Epithelial cell of prostate (primary cell): Measurements from ENCODE around the gene MYL2.
"Not testable (repeated sequence)": the region's sequence is repeated elsewhere in the genome, so short reads cannot be mapped to it uniquely, and the experiment has no call there.

ENCODE experiments used
- DNase-seq: peaks from one replicate; pipeline ENCODE4 v3.0.0-alpha.2; 2011; ENCODE audit warnings: low read depth, low spot score
- H3K27ac ChIP-seq: fragments of 450-650 bp; 2 replicates; pipeline ENCODE4 v1.5.1; 2017; ENCODE audit warnings: mild to moderate bottlenecking

Gene MYL2, protein sequence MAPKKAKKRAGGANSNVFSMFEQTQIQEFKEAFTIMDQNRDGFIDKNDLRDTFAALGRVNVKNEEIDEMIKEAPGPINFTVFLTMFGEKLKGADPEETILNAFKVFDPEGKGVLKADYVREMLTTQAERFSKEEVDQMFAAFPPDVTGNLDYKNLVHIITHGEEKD

GRCh38 chr12:110920324-110920910 is at the start of gene MYL2:
TSS of gene MYL2 (minus strand) at chr12:110920579. CDS start at chr12:110920529, 50 bp downstream.
- DNase-seq: no peak
- H3K27ac ChIP-seq: no peak within 1 kb of the TSS

DNA sequence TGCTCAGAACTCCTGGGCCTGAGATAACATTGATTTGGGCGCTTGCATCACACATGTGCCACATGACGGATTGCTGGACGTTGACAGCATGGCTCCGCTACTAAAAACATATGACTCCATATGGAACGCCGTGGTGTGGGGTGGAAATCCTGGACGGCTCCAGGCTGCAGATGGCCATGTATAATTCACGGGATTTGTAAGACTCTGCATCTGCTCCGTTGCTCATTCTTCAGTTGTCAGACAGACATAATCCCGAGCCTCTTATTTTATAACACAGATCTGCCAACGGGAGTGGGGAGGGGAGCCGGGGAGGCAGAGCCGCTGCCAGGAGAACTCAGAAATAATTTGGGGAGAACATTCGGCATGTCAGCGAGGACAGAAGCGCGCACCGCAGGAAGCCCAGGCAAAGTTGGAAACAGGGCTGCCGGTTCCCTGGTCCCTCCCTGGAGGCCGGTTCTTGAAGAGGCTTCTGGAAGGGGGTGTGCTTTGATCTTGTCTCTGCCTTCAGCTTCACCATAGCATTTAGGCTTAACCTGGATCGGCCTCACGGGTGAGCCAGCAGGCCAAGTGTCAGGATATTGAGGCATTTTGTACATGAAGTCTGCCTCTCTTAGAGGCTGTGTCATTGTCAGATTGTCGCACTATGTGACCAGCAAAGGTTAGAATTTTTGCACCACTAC is 45.8 kb upstream of the MYL2 start:
- DNase-seq: no peak

GRCh38 chr12:110965574-110965973 is 45.2 kb upstream of the MYL2 start:
- no peak for DNase-seq
- no peak overlapping the region for H3K27ac ChIP-seq

More for the DNA sequence above, 45.8 kb upstream of the MYL2 start:
- H3K27ac ChIP-seq: no peak overlapping the region

DNA sequence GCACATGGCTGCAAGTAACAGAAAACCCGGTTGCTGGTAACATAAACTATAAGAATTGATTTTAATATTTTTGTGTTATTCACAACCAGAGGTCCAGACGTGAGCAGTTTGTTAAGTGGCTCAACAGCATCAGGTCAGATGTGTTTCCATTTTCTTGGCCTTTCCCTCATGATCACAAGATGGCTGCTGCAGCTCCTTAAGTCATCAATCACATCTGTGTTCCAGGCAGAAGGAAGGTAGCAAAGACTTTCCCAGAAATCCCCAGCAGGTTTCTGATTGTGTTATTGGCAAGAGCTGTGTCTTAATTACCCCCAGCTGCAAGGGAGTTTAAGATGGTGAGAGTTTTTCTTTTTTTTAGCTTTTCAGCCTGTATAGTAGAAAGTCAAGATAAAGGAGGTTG is 40.4 kb upstream of the MYL2 start:
- DNase-seq: no peak
- H3K27ac ChIP-seq: no peak overlapping the region

- DNase-seq: no peak
- no peak overlapping the region for H3K27ac ChIP-seq
These were observed 37.3 kb upstream of the MYL2 start for GRCh38 chr12:110957652-110958051.

DNA sequence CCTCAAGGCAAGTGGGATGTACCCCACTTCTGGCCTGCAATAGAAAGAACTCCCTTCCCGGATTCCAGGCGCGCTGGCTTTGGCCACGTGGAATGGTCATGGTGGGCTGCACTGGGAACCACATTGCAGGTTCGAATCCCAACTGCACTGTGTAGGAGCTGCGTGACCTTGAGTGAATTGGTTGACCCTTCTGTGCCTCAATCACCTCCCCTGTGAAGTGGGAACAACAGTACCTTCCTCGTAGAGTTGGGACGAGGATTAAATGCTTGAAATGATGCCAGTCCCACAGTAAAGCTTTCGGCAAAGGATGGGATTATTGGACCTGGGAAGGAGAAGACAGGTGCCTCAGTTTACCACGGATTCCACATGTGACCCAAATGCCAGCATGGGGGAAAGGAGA is 36.8 kb upstream of the MYL2 start:
- no peak for DNase-seq
- no peak overlapping the region for H3K27ac ChIP-seq

- DNase-seq, H3K27ac ChIP-seq: not testable (repeated sequence)
These were observed 30.5 kb upstream of the MYL2 start for GRCh38 chr12:110950867-110951266.

DNA sequence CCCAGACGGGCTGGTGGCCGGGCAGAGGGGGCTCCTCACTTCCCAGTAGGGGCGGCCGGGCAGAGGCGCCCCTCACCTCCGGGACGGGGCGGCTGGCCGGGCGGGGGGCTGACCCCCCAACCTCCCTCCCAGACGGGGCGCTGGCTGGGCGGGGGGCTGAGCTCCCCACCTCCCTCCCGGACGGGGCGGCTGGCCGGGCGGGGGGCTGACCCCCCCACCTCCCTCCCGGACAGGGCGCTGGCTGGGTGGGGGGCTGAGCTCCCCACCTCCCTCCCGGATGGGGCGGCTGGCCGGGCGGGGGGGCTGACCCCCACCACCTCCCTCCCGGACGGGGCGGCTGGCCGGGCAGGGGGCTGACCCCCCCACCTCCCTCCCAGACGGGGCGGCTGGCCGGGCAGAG is 30.1 kb upstream of the MYL2 start:
- DNase-seq, H3K27ac ChIP-seq: not testable (repeated sequence)

DNA sequence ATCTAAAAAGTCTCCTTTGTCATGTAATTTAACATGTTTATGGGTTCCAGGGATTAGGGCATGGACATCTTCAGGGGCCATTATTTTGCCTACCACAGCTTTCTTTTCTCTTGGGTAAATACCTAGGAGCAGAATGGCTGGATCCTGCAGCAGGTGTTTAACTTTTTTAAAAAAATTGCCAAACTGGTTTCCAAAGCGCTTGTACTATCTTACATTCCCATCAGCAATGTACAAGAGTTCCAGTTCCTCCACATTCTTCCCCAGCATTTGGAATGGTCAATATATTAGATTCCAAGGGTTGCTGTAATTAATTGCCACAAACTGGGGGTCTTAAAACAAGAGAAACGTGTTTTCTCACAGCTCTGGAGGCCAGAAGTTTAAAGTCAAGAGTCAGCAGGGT is 27.7 kb upstream of the MYL2 start:
- DNase-seq: no peak
- no peak overlapping the region for H3K27ac ChIP-seq

GRCh38 chr12:110943373-110943772 is 23.0 kb upstream of the MYL2 start:
- no peak overlapping the region for H3K27ac ChIP-seq
- no peak for DNase-seq

GRCh38 chr12:110941391-110941790 is 21.0 kb upstream of the MYL2 start:
- no peak for DNase-seq
- no peak overlapping the region for H3K27ac ChIP-seq

DNA sequence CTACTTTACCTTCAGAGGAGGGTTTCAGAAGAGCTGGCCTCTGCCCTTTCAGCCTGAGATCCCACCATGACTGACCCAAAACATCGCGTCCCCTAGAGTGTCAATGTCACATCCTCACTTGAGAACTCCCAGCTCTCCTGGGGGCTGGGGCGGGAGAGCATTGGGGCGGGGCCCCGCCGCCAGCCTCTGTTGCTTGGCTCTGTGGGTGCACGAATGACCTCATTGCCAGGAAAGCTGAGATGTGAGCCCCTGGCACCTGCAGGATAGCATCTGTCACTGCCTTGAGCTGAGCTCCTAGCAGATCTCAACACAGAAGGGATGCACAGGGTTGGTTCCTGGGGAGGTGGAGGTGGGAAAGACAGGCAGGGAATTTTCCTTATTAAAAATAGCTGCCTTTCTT is 20.6 kb upstream of the MYL2 start:
- no peak for DNase-seq
- no peak overlapping the region for H3K27ac ChIP-seq

DNA sequence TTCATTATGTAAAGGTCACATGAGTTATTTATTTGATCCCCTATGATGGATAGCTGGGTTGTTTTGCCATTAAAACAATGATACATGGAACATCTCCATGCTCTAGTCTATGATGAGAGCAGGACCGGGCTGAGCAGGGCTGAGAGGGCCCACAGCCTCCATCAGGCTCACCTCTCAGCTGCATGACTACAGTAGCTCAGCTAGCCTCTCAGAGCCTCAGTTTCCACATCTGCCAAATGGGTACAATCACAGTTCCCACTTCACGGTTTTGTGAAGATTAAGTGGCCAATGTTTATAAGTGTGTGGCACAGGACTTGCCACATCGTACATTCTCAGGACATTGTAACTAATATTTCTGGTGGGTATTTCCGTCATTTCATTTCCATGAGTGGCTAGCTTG is 19.9 kb upstream of the MYL2 start:
- no peak for DNase-seq
- H3K27ac ChIP-seq: no peak overlapping the region

- no peak overlapping the region for H3K27ac ChIP-seq
- no peak for DNase-seq
These were observed 16.8 kb upstream of the MYL2 start for GRCh38 chr12:110937104-110937641.

DNA sequence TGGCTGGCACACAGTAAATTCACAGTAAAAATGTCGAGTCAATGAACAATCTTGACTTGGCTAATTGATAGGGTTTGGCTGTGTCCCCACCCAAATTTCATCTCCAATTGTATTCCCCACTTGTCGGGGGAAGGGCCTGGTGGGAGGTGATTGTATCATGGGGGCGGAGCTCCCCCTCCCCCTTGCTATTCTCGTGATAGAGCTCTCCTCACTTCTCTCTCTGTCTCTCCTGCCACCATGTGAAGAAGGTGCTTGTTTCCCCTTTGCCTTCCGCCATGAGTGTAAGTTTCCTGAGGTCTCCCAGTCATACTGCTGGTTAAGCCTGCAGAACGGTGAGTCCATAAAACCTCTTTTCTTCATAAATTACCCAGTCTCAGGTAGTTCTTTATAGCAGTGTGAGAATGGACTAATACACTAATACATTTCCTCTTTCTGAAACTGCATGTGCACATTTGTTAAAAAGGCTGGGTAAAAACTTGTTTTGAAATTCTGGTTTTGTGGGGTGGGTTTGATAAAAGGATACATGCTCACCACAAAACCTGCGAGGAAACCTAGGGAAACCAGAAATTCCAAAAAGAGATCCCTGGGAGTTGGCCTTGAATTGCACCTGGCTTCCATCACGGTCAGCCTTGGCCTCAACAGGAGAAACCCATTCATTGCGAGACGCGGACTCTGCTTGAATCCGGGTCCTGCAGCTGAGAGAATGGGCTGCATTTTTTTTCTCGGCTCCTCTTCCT is 16.2 kb upstream of the MYL2 start:
- DNase-seq: no peak
- peak overlapping the region; percentile 87 for H3K27ac ChIP-seq

GRCh38 chr12:110935588-110935987 is 15.2 kb upstream of the MYL2 start:
- peak; percentile 53 for DNase-seq
- H3K27ac ChIP-seq: peak overlapping the region; percentile 87

DNA sequence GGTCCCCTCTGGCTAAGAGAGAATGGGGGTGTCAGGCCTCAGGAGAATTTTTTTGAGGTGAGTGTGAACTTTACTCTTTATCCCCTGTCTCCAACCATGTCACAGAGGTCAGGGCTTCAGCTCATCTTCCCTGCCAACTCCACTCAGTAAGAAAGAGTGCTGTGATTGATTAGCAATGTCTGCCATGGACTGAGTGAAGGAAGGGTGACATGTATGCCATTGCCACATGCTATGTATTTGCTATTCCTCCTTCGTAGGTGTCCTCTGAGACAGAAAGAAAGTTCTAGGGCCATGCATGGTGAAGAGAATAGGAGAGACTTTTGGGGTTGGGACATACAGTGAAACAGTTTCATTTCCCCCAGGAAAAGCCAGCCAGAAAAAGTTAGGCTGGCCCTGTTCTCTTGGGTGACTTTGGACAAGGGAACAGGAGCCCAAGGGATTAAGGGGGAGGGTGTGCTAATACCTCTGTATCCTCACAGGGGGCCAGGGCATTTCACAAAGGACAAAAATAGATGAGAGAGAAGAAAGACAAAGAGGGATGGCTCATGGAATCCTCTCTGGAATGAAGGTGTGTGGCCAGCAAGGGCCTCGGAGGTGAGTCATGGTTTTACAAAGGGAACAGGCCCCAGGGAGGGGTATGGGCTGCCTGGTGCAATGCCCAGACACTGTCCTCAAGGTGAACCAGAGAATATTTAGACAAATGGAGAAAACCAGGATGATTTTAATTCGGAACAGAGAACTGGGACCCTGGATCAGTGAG is 13.9 kb upstream of the MYL2 start:
- peak overlapping the region; percentile 87 for H3K27ac ChIP-seq
- peak; percentile 57 for DNase-seq

DNA sequence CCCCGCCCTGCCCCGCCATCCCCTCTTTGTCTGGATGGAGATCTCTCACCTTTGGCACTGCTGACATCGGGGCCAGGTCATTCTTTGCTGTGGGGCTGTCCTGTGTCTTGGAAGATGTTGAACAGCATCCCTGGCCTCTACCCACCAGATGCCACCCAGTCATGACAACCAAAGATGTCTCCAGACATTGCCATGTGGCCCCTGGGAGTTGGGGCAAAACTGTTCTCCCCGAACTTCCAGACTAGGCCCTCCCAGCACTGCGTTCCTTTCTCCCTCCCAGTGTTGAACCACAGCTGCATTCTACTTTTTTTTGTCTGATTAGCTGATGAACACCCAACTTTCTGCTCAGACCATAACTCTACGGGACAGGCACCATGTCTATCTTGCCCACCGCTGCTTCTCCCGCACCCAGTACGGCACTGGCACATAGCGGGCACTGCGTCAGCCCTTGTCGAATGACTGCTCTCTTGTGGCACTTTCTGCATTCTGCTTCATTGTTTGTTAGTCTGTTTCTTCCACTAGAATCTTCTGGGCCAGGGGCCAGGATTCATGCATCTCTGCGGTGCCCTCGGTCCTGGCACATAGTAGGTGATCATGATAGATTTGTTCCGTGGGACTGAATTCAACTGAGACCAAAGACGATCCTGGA is 13.1 kb upstream of the MYL2 start:
- no peak for DNase-seq
- peak overlapping the region; percentile 87 for H3K27ac ChIP-seq

- H3K27ac ChIP-seq: no peak overlapping the region
- no peak for DNase-seq
These were observed 11.7 kb upstream of the MYL2 start for GRCh38 chr12:110932046-110932445.

GRCh38 chr12:110931315-110931728 is 10.9 kb upstream of the MYL2 start:
- no peak overlapping the region for H3K27ac ChIP-seq
- no peak for DNase-seq
